H1 (cell line): ENCODE results near the gene ANKRD13B. TPM values are rescaled to one million over a fixed set of nuclear protein-coding genes. Genes with fewer than 3 reads are reported as not detected.

Experiments
- ASH2L ChIP-seq: fragments of 200-600, 300-600 bp; sonication (generic); IDR thresholded peaks from one replicate; pipeline ENCODE4 v1.7.1; 2017; ENCODE audit warnings: low read length
- ATF2 ChIP-seq: IDR thresholded peaks from 2 replicates; pipeline ENCODE4 v1.6.1; 2012; ENCODE audit warnings: low read length, inconsistent platforms
- BCL11A ChIP-seq, 2 experiments: IDR thresholded peaks; one replicate each; pipeline ENCODE4 v1.6.1; 2011; ENCODE audit warnings: low read depth in 2 of 2, low read length in 2 of 2, mild to moderate bottlenecking in 2 of 2
- CBX5 ChIP-seq: fragments of 300-800, 300-1000 bp; sonication (generic); IDR thresholded peaks from 2 replicates; pipeline ENCODE4 v1.7.1; 2016; ENCODE audit warnings: antibody characterized with exemption, low read length, low read depth
- FOSL1 ChIP-seq: IDR thresholded peaks from 2 replicates; pipeline ENCODE4 v1.6.1; 2011; ENCODE audit warnings: mild to moderate bottlenecking, low read depth, low read length, moderate library complexity; ENCODE audit not compliant: insufficient read depth
- GTF2F1 ChIP-seq: IDR thresholded peaks from 2 replicates; pipeline ENCODE4 v1.6.1; 2012; ENCODE audit warnings: low read depth, low read length, improper control_type of control experiment, borderline replicate concordance
- JUND ChIP-seq: IDR thresholded peaks from 2 replicates; pipeline ENCODE4 v1.6.1; 2011; ENCODE audit warnings: mild to moderate bottlenecking, improper control_type of control experiment, low read length
- POLR2AphosphoS5 ChIP-seq: IDR thresholded peaks from 2 replicates; pipeline ENCODE4 v1.6.1; 2011; ENCODE audit warnings: low read depth, low read length
- polyA plus RNA-seq, 7 experiments: library from polyadenylated mRNA; depleted of rRNA in 3 of 7; stranded (reverse) in 5 of 7; unstranded in 2 of 7; fragments of >200 nt in 5 of 7; fragments of 200-250 nt in 2 of 7; gene quantifications; 1 replicate in 5 of 7; 2 replicates in 1 of 7; 4 replicates in 1 of 7; pipeline versions ENCODE4 v1.2.1 to v1.2.3, GENCODE V29; 2011 to 2013; ENCODE audit warnings: missing spikeins in 2 of 7, mixed read lengths in 2 of 7
- total RNA-seq: library from RNA; stranded (reverse); fragmentation: NEBNext Ultra II Directional; extraction: Animal tissue kit (Norgen Biotek cat#: 25700); gene quantifications from 2 replicates; pipeline ENCODE4 v1.2.1, GENCODE V29; 2021
- TF ChIP-seq, protein P1 (sequence below), 3 experiments: IDR thresholded peaks; 1 replicate in 2 of 3; 2 replicates in 1 of 3; pipeline versions ENCODE4 v1.5.1 to v1.6.1; 2011; ENCODE audit warnings: low read length in 3 of 3, mild to moderate bottlenecking in 3 of 3, inconsistent platforms in 2 of 3, low read depth in 1 of 3, moderate library complexity in 1 of 3; ENCODE audit not compliant: insufficient read depth in 1 of 3; ENCODE audit errors: control extremely low read depth in 1 of 3

The ANKRD13B gene
- total and polyA plus RNA-seq, 2 of the 8 experiments (the other 6 are each of a cell fraction or from before 2014, with no cell fraction given): 16.4 to 48.5 TPM

GRCh38 chr17:29571486-29571882 lies 21.4 kb upstream of the ANKRD13B start (continued):
- TF ChIP-seq, protein P1, sequence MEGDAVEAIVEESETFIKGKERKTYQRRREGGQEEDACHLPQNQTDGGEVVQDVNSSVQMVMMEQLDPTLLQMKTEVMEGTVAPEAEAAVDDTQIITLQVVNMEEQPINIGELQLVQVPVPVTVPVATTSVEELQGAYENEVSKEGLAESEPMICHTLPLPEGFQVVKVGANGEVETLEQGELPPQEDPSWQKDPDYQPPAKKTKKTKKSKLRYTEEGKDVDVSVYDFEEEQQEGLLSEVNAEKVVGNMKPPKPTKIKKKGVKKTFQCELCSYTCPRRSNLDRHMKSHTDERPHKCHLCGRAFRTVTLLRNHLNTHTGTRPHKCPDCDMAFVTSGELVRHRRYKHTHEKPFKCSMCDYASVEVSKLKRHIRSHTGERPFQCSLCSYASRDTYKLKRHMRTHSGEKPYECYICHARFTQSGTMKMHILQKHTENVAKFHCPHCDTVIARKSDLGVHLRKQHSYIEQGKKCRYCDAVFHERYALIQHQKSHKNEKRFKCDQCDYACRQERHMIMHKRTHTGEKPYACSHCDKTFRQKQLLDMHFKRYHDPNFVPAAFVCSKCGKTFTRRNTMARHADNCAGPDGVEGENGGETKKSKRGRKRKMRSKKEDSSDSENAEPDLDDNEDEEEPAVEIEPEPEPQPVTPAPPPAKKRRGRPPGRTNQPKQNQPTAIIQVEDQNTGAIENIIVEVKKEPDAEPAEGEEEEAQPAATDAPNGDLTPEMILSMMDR (IDR thresholded peaks at IDR 0.05; ENCODE audit: control extremely low read depth in 1 of 3, insufficient read depth in 1 of 3, low read depth in 1 of 3, low read length in 3 of 3): no peak
- TF ChIP-seq ATF2: no peak
- TF ChIP-seq JUND: no peak
- TF ChIP-seq GTF2F1: no peak
- TF ChIP-seq FOSL1: no peak
- TF ChIP-seq CBX5: no peak
- TF ChIP-seq POLR2AphosphoS5: no peak
- no peak for TF ChIP-seq ASH2L
- no peak for TF ChIP-seq BCL11A (IDR thresholded peaks at IDR 0.05; ENCODE audit: low read depth in 2 of 2, low read length in 2 of 2)
